Inferior parietal cortex (tissue), 1 donor: Measurements from ENCODE around the gene TGFBR2.

Experiments
- DNase-seq: peaks from one replicate; pipeline ENCODE4 v3.0.0-alpha.2; 2016; ENCODE audit errors: extremely low spot score

TGFBR2 gene

GRCh38 chr3:30602946-30603345 is 3.5 kb upstream of the TGFBR2 start:
- DNase-seq = no peak

- no peak for DNase-seq
Observed at GRCh38 chr3:30604093-30604492, 2.3 kb upstream of the TGFBR2 start.

GRCh38 chr3:30604558-30604957 is 1.8 kb upstream of the TGFBR2 start:
- DNase-seq = no peak

GRCh38 chr3:30605005-30605404 is 1.4 kb upstream of the TGFBR2 start:
- DNase-seq = no peak

- DNase-seq = no peak
Observed at GRCh38 chr3:30605706-30606300, 598 bp upstream of the TGFBR2 start.

GRCh38 chr3:30607032-30607833 is 832 bp downstream of the TGFBR2 start:
- no peak for DNase-seq

GRCh38 chr3:30608598-30608947 is 2.2 kb downstream of the TGFBR2 start:
- DNase-seq = no peak

- DNase-seq = no peak
Observed at GRCh38 chr3:30609930-30610701, 3.7 kb downstream of the TGFBR2 start.

GRCh38 chr3:30610702-30611368 is 4.4 kb downstream of the TGFBR2 start:
- DNase-seq = no peak

- DNase-seq = no peak
Observed at GRCh38 chr3:30611613-30612436, 5.4 kb downstream of the TGFBR2 start.

- no peak for DNase-seq
Observed at GRCh38 chr3:30612437-30613132, 6.2 kb downstream of the TGFBR2 start.

GRCh38 chr3:30613133-30613825 is 6.9 kb downstream of the TGFBR2 start:
- no peak for DNase-seq

- no peak for DNase-seq
Observed at GRCh38 chr3:30614373-30614772, 8.0 kb downstream of the TGFBR2 start.

GRCh38 chr3:30614943-30615342 is 8.5 kb downstream of the TGFBR2 start:
- DNase-seq = no peak

GRCh38 chr3:30615615-30616346 is 9.4 kb downstream of the TGFBR2 start:
- DNase-seq = no peak

- DNase-seq = no peak
Observed at GRCh38 chr3:30616347-30617027, 10.1 kb downstream of the TGFBR2 start.

- no peak for DNase-seq
Observed at GRCh38 chr3:30617069-30617468, 10.7 kb downstream of the TGFBR2 start.

GRCh38 chr3:30617653-30618052 is 11.3 kb downstream of the TGFBR2 start:
- DNase-seq = no peak

GRCh38 chr3:30618526-30618925 is 12.1 kb downstream of the TGFBR2 start:
- DNase-seq = no peak
